MM.1S (cell line): ENCODE data around the gene TCF7L2.

Source experiments
- DNase-seq: peaks from one replicate; pipeline ENCODE4 v3.0.0-alpha.2; 2015
- H2AFZ ChIP-seq: fragments of 300-600 bp; sonication (generic); 2 replicates; pipeline ENCODE4 v1.6.0; 2016; ENCODE audit warnings: antibody characterized with exemption, low read length
- H3F3A ChIP-seq: fragments of 300-600 bp; sonication (generic); 2 replicates; pipeline ENCODE4 v1.6.1; 2016; ENCODE audit warnings: mild to moderate bottlenecking, antibody characterized with exemption, low read length, moderate library complexity, mixed read lengths; ENCODE audit not compliant: insufficient read depth
- H3K27ac ChIP-seq: fragments of 300-600 bp; sonication (generic); 2 replicates; pipeline ENCODE4 v1.5.1; 2016; ENCODE audit warnings: mild to moderate bottlenecking, low read length
- H3K27me3 ChIP-seq: fragments of 300-600 bp; sonication (generic); replicated peaks from 2 replicates; pipeline ENCODE4 v1.6.0; 2016; ENCODE audit warnings: low read length; ENCODE audit not compliant: insufficient read depth
- H3K36me3 ChIP-seq: fragments of 300-600 bp; sonication (generic); replicated peaks from 2 replicates; pipeline ENCODE4 v1.6.1; 2016; ENCODE audit warnings: mild to moderate bottlenecking, low read length, mixed read lengths; ENCODE audit not compliant: insufficient read depth
- H3K4me1 ChIP-seq: fragments of 300-600 bp; sonication (generic); 2 replicates; pipeline ENCODE4 v1.6.1; 2016; ENCODE audit warnings: low read length, mixed read lengths
- H3K4me2 ChIP-seq: fragments of 300-600 bp; sonication (generic); 2 replicates; pipeline ENCODE4 v1.6.0; 2016; ENCODE audit warnings: low read depth, low read length
- H3K4me3 ChIP-seq: fragments of 300-600 bp; sonication (generic); 2 replicates; pipeline ENCODE4 v1.5.1; 2016; ENCODE audit warnings: low read length, mixed read lengths
- H3K79me2 ChIP-seq: fragments of 300-600 bp; sonication (generic); 2 replicates; pipeline ENCODE4 v1.6.1; 2016; ENCODE audit warnings: mixed run types, low read length, mixed read lengths
- H3K9ac ChIP-seq: fragments of 300-600 bp; sonication (generic); 2 replicates; pipeline ENCODE4 v1.6.1; 2016; ENCODE audit warnings: low read length, mixed read lengths
- H3K9me2 ChIP-seq: fragments of 300-600 bp; sonication (generic); replicated peaks from 2 replicates; pipeline ENCODE4 v1.6.1; 2016; ENCODE audit warnings: mild to moderate bottlenecking, low read length, mixed read lengths; ENCODE audit not compliant: insufficient read depth
- H3K9me3 ChIP-seq: fragments of 300-600 bp; sonication (generic); replicated peaks from 2 replicates; pipeline ENCODE4 v1.6.1; 2016; ENCODE audit warnings: mild to moderate bottlenecking, low read length, mixed read lengths; ENCODE audit not compliant: insufficient read depth
- H4K20me1 ChIP-seq: fragments of 300-600 bp; sonication (generic); 2 replicates; pipeline ENCODE4 v1.6.1; 2016; ENCODE audit warnings: mild to moderate bottlenecking, low read length, moderate library complexity, mixed read lengths; ENCODE audit not compliant: insufficient read depth
- EZH2 ChIP-seq: fragments of 300-600 bp; sonication (generic); optimal IDR thresholded peaks from 2 replicates; pipeline ENCODE3; 2017; ENCODE audit warnings: low read depth, mild to moderate bottlenecking, antibody characterized with exemption, low read length, mixed read lengths
- EZH2phosphoT487 ChIP-seq: fragments of 300-600 bp; sonication (generic); IDR thresholded peaks from 2 replicates; pipeline ENCODE4 v1.6.1; 2018; ENCODE audit warnings: antibody characterized with exemption, low read length
- TF ChIP-seq, protein P1 (sequence below): fragments of 300-600 bp; sonication (generic); IDR thresholded peaks from 2 replicates; pipeline ENCODE4 v1.5.1; 2016; ENCODE audit warnings: antibody characterized with exemption, low read length, mixed read lengths

Gene TCF7L2

DNA sequence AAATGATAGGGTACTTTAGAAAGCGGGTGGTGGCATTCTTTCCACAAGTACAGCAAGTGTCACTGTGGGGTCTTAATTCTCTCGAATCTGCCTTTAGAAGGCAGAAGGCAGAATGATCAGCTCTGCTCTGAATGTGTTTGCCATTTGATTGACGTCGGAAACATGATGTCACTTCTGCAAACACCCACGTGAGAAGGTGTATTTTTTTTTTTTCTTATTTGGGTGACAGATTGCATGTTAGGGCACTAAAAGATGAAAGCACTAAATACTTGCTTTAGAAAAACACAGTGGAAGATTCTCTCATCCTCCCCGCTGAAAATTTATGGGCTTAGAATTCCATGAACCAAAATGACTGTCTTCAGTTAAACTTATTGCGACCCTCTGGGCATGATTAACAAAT is 150.2 kb downstream of the TCF7L2 start:
- H3K36me3 ChIP-seq: no peaks in the 10 kb centered on the region
- no peak overlapping the region for H3K4me3 ChIP-seq
- no peak overlapping the region for H3K9ac ChIP-seq
- H3K79me2 ChIP-seq: no peaks in the 10 kb centered on the region
- no peaks in the 10 kb centered on the region for H3K9me3 ChIP-seq
- H3K4me2 ChIP-seq: no peak overlapping the region
- TF ChIP-seq EZH2phosphoT487: no peak
- TF ChIP-seq, protein P1, sequence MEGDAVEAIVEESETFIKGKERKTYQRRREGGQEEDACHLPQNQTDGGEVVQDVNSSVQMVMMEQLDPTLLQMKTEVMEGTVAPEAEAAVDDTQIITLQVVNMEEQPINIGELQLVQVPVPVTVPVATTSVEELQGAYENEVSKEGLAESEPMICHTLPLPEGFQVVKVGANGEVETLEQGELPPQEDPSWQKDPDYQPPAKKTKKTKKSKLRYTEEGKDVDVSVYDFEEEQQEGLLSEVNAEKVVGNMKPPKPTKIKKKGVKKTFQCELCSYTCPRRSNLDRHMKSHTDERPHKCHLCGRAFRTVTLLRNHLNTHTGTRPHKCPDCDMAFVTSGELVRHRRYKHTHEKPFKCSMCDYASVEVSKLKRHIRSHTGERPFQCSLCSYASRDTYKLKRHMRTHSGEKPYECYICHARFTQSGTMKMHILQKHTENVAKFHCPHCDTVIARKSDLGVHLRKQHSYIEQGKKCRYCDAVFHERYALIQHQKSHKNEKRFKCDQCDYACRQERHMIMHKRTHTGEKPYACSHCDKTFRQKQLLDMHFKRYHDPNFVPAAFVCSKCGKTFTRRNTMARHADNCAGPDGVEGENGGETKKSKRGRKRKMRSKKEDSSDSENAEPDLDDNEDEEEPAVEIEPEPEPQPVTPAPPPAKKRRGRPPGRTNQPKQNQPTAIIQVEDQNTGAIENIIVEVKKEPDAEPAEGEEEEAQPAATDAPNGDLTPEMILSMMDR: no peak
- TF ChIP-seq EZH2: no peak
- no peaks in the 10 kb centered on the region for H3K4me1 ChIP-seq
- H3K27ac ChIP-seq: no peak overlapping the region
- H3F3A ChIP-seq: no peaks in the 10 kb centered on the region
- H2AFZ ChIP-seq: no peak overlapping the region
- no peaks in the 10 kb centered on the region for H3K9me2 ChIP-seq
- no peaks in the 10 kb centered on the region for H3K27me3 ChIP-seq
- no peaks in the 10 kb centered on the region for H4K20me1 ChIP-seq
- no peak for DNase-seq

DNA sequence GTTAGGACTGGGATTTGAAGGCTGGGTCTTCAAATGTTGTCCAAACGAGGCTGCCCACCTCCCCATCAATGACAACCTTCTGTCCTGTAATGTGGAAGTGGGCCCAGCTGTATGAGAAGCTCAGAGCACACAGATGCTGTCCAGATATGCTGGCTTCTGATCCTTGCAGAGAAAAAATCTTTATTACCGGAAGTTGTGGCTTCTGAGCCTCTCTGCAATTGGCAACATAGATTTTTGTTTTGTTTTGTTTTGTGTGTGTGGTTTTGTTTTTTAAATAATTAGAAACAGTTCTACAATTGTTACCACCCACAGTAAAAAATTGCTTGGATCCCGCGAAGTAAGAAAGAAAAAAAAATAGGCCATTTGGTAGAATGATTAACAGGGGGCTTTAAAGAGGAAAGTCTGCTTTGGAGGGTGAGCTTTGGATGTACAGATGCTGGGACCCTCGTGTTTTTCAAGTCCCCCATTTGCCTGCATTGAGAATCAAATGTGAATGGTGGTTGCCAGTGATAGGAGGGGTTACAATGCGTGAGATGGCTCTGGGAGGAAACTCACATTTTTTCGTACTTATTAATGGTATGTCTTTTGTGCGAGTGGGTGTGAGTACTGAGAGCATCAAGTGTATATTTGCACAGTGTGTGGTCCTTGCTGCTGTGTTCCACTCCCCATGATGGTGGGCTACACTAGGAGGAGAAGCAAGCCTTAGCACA is 153.2 kb downstream of the TCF7L2 start:
- H3K9me2 ChIP-seq: no peaks in the 10 kb centered on the region
- H2AFZ ChIP-seq: no peak overlapping the region
- H3K4me3 ChIP-seq: no peak overlapping the region
- no peaks in the 10 kb centered on the region for H4K20me1 ChIP-seq
- no peak for DNase-seq
- no peaks in the 10 kb centered on the region for H3K36me3 ChIP-seq
- no peak for TF ChIP-seq EZH2
- no peak for TF ChIP-seq EZH2phosphoT487
- TF ChIP-seq, protein P1: no peak
- no peak overlapping the region for H3K27ac ChIP-seq
- no peaks in the 10 kb centered on the region for H3K9me3 ChIP-seq
- H3K79me2 ChIP-seq: no peaks in the 10 kb centered on the region
- H3F3A ChIP-seq: no peaks in the 10 kb centered on the region
- H3K27me3 ChIP-seq: no peaks in the 10 kb centered on the region
- no peak overlapping the region for H3K4me2 ChIP-seq
- no peak overlapping the region for H3K9ac ChIP-seq
- H3K4me1 ChIP-seq: no peaks in the 10 kb centered on the region

DNA sequence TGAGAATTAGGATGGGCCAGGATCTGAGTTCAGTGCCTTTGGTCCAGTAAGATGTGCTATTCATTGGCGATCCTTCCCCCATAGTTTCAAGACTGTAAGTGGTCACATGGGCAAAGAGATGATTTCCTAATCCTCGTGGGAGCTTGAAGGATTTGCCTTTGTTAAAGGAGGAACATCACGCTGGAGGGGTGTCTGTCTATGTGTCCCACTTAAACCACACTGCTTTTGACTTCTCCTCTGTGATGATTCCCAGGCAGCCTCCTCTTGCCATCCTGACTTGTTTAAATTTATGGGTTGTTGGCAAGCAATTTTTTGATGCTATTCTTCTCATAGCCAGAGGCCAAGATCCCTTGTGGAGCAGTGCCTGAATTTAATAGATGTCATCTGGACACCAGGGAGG is 154.0 kb downstream of the TCF7L2 start:
- H3K9me3 ChIP-seq: no peaks in the 10 kb centered on the region
- H3F3A ChIP-seq: no peaks in the 10 kb centered on the region
- no peaks in the 10 kb centered on the region for H3K9me2 ChIP-seq
- no peak for DNase-seq
- TF ChIP-seq EZH2 (no peak), EZH2phosphoT487 (no peak)
- TF ChIP-seq, protein P1: no peak
- no peaks in the 10 kb centered on the region for H3K27me3 ChIP-seq
- no peak overlapping the region for H3K4me3 ChIP-seq
- no peaks in the 10 kb centered on the region for H3K79me2 ChIP-seq
- no peak overlapping the region for H3K27ac ChIP-seq
- no peak overlapping the region for H2AFZ ChIP-seq
- H3K9ac ChIP-seq: no peak overlapping the region
- H3K4me1 ChIP-seq: no peaks in the 10 kb centered on the region
- no peak overlapping the region for H3K4me2 ChIP-seq
- H4K20me1 ChIP-seq: no peaks in the 10 kb centered on the region
- H3K36me3 ChIP-seq: no peaks in the 10 kb centered on the region
